Measurements from ENCODE around the gene HSD17B2. TPM values are rescaled to one million over a fixed set of nuclear protein-coding genes. Genes with fewer than 3 reads are reported as not detected.

The HSD17B2 gene
- total RNA-seq, 4 donors from 2014 or later = not detected

DNA sequence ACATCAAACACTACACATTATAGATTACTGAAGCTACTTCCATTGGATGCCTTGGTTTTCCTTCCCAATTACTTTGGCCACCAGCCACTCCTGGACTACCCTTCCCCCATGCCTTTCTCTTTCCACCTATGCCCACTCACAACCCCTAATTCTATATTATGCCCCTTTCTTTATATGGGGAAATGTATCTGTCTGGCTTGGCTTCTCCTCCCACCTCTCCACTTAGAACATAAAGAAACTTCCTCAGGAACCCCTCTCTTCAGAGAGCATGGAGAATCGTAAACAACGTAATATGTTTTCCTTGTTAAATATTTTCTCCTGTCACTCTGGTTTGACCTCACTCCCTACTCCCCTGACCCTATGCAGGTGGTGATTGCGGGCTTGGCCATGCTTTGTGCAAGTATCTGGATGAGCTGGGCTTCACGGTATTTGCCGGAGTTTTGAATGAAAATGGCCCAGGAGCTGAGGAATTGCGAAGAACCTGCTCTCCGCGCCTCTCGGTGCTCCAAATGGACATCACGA, 32.8 kb downstream of the HSD17B2 start:
- Histone ChIP-seq H3K9me3 (no peaks in the 10 kb centered on the region), H3K36me3 (no peaks in the 10 kb centered on the region), H3K4me3 (no peak overlapping the region), H3K27me3 (no peaks in the 10 kb centered on the region), H3K4me1 (no peaks in the 10 kb centered on the region), H3K27ac (no peak overlapping the region)
- 88 to 90% methylated on average over 10 of the region's 10 CpGs for WGBS, 2 donors
- no peak for DNase-seq (ENCODE audit: low spot score in 2 of 2)
- TF ChIP-seq CTCF (IDR thresholded peaks at IDR 0.05) (no peak), POLR2A (IDR thresholded peaks at IDR 0.05) (no peak), EP300 (IDR thresholded peaks at IDR 0.05) (no peak)

- Histone ChIP-seq H3K4me3 (no peak overlapping the region), H3K27me3 (no peaks in the 10 kb centered on the region), H3K4me1 (no peaks in the 10 kb centered on the region), H3K27ac (no peak overlapping the region), H3K36me3 (no peaks in the 10 kb centered on the region), H3K9me3 (no peaks in the 10 kb centered on the region)
- no peak for DNase-seq (ENCODE audit: low spot score in 2 of 2)
- 59 to 65% methylated on average over 4 of the region's 4 CpGs for WGBS, 2 donors
- no peak for TF ChIP-seq POLR2A (IDR thresholded peaks at IDR 0.05)
- no peak for TF ChIP-seq EP300 (IDR thresholded peaks at IDR 0.05)
- no peak for TF ChIP-seq CTCF (IDR thresholded peaks at IDR 0.05)
These were observed 35.8 kb downstream of the HSD17B2 start for GRCh38 chr16:82070656-82071369.

DNA sequence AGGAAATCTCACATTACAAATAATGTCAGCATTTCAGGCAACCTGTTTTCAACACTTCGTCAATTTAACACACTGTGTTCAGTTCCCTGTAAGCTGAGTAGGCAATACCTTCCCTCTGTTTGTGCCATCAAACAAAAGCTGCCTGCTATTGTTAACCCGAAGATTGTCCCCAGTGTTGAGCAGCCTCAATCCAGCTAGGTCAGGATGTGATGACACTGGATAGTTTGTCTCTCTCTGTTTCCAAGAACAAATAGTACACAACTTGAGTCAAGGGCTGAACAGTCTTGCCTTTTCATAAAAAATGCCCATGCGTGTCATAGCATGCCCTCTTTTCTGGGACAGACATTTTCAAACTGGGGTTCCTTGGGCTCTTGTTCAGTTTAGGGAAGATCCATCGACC, 36.4 kb downstream of the HSD17B2 start:
- Histone ChIP-seq H3K9me3 (peaks cover 0 to 2% (median 0%) of the 10 kb centered on the region in 4 donors), H3K36me3 (no peaks in the 10 kb centered on the region), H3K27ac (no peak overlapping the region), H3K27me3 (no peaks in the 10 kb centered on the region), H3K4me3 (no peak overlapping the region), H3K4me1 (no peaks in the 10 kb centered on the region)
- 72 to 83% methylated on average over 4 of the region's 4 CpGs for WGBS, 2 donors
- no peak for DNase-seq (ENCODE audit: low spot score in 2 of 2)
- no peak for TF ChIP-seq EP300 (IDR thresholded peaks at IDR 0.05)
- no peak for TF ChIP-seq POLR2A (IDR thresholded peaks at IDR 0.05)
- no peak for TF ChIP-seq CTCF (IDR thresholded peaks at IDR 0.05)

DNA sequence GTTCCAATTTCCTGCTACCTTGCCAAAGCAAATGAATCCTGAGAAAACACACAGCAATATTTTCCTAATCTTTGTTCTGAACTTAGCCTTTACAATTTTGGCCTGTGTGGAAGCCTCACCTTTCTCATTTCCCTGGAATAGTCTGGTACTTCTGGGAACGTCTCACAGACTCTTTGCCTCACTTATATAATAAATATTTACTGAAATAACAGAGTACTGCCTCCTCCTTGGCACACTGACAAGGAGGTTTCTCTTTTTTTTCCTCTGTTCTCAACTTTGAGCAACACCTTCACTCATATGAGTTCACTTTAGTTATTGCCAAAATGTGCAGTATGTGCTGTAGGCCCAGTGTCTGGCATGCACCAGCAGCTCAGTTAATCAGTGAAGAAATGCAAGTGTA, 37.3 kb downstream of the HSD17B2 start:
- 32 to 40% methylated on average over 1 of the region's 1 CpG for WGBS, 2 donors
- H3K4me3 ChIP-seq = no peak overlapping the region
- no peaks in the 10 kb centered on the region for H3K4me1 ChIP-seq
- H3K36me3 ChIP-seq = no peaks in the 10 kb centered on the region
- TF ChIP-seq EP300 (IDR thresholded peaks at IDR 0.05) (no peak), CTCF (IDR thresholded peaks at IDR 0.05) (no peak), POLR2A (IDR thresholded peaks at IDR 0.05) (no peak)
- H3K27ac ChIP-seq = no peak overlapping the region
- no peak for DNase-seq (ENCODE audit: low spot score in 2 of 2)
- peaks cover 0 to 11% (median 0%) of the 10 kb centered on the region in 4 donors for H3K9me3 ChIP-seq
- H3K27me3 ChIP-seq = no peaks in the 10 kb centered on the region

DNA sequence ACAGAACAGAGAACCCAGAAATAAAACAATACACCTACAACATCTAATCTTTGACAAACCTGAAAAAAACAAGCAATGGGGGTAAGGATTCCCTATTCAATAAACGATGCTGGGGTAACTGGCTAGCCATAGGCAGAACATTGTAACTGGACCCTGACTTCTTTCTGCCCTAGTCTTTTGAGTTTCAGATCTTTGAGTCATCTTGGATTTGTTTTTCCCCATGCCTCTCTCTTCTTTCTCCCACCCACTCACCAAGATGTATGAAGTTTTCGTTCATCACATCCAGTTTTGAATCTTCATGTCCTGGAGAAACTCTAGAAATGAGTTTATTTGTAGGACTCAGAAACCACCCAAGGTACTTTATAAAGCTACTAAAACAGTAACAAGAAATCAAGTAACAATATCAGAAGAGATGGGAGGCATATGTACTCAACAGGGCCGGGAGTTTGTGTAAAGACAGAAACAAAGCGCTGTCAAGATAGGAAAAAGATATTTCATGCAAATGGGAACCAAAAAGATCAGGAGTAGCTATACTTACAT, 39.0 kb downstream of the HSD17B2 start:
- Histone ChIP-seq H3K27ac (no peak overlapping the region), H3K4me1 (no peaks in the 10 kb centered on the region), H3K9me3 (peaks cover 0 to 22% (median 0%) of the 10 kb centered on the region in 4 donors), H3K27me3 (no peaks in the 10 kb centered on the region), H3K36me3 (no peaks in the 10 kb centered on the region), H3K4me3 (no peak overlapping the region)
- TF ChIP-seq CTCF (IDR thresholded peaks at IDR 0.05) = no peak
- no peak for TF ChIP-seq EP300 (IDR thresholded peaks at IDR 0.05)
- no peak for TF ChIP-seq POLR2A (IDR thresholded peaks at IDR 0.05)
- no peak for DNase-seq (ENCODE audit: low spot score in 2 of 2)
- WGBS, 2 donors = 87 to 90% methylated on average over 4 of the region's 4 CpGs

All from tibial nerve (tissue), 4 donors.